GM21786 (cell line): ENCODE results near the gene PALS1.

Experiments
- ATAC-seq: cut with Tn5 transposase; IDR thresholded peaks from one replicate; pipeline ENCODE4 v1.9.1; 2021; ENCODE audit not compliant: unreplicated experiment

The PALS1 gene

GRCh38 chr14:67241411-67242167 lies at the start of gene PALS1:
TSS of gene PALS1 (plus strand) at chr14:67241435. CDS start at chr14:67279171, 37,736 bp downstream.
- ATAC-seq = peak; percentile 33

- ATAC-seq = no peak
These were observed 49.4 kb upstream of the PALS1 start for GRCh38 chr14:67191768-67192290.

- ATAC-seq = no peak
These were observed 48.9 kb upstream of the PALS1 start for GRCh38 chr14:67192366-67192765.

DNA sequence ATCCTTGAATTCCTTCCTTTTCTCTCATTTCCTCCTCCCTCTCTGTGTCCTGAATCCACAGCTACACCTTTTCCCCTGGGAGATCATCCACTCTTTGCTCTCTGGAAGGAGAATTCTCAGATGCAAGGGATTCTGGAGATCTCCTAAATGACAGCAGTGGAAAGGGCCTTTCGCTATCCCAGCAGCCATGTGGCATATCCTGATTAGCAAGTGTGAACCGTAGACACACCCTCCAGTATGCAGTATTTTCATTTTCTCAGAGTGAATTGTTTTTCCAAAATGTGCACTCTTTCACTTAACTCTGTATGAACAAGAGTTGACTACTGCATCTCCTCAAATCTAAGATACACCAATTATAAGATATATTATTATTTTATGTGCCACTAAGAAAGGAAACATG lies 46.0 kb upstream of the PALS1 start:
- ATAC-seq = no peak

DNA sequence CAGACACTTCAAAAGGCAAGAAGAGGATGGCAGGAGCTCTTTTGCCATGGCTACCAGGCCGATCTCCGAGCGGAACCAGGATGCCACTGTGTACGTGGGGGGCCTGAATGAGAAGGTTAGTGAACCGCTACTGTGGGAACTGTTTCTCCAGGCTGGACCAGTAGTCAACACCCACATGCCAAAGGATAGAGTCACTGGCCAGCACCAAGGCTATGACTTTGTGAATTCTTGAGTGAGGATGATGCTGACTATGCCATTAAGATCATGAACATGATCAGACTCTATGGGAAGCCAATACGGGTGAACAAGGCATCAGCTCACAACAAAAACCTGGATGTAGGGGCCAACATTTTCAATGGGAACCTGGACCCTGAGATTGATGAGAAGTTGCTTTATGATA lies 42.2 kb upstream of the PALS1 start:
- ATAC-seq = no peak

GRCh38 chr14:67207810-67208209 lies 33.4 kb upstream of the PALS1 start:
- ATAC-seq = no peak

- ATAC-seq = no peak
These were observed 23.1 kb upstream of the PALS1 start for GRCh38 chr14:67218126-67218525.

GRCh38 chr14:67221248-67221981 lies 19.8 kb upstream of the PALS1 start:
- no peak for ATAC-seq

- ATAC-seq = no peak
These were observed 19.3 kb upstream of the PALS1 start for GRCh38 chr14:67221982-67222328.

GRCh38 chr14:67225523-67225922 lies 15.7 kb upstream of the PALS1 start:
- ATAC-seq = no peak

DNA sequence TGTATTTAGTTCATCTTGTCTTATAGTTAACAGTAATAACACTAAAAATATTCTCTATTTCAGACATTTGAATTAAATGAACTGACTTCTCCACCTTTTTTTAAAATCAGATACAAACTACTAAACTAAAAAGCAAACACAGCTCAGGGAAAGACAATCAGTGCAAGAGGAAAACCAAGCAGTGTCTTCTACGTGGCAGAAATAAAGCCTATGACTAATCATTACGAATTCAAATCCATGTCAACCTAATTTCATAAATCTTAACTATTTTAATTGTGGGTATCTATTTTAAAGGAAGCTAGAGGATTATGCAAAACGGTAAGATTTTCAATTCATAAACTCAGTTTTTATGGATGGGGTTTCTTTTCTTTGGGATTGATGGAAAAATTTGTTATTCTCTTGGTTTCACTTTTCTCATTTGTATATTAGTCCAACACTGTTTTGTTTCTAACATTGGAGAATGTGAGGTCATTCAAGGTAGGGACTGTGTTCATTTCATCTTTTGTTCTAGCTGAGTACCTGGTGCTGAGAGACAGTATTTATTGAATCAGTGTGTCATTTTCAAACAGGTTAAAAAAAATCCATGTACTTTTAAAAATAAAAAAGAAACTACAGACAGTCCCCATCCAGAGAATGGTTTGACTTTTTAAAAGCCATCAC lies 12.8 kb upstream of the PALS1 start:
- ATAC-seq = no peak

GRCh38 chr14:67232066-67232465 lies 9.2 kb upstream of the PALS1 start:
- ATAC-seq = no peak

- no peak for ATAC-seq
These were observed 8.6 kb upstream of the PALS1 start for GRCh38 chr14:67232621-67233020.

DNA sequence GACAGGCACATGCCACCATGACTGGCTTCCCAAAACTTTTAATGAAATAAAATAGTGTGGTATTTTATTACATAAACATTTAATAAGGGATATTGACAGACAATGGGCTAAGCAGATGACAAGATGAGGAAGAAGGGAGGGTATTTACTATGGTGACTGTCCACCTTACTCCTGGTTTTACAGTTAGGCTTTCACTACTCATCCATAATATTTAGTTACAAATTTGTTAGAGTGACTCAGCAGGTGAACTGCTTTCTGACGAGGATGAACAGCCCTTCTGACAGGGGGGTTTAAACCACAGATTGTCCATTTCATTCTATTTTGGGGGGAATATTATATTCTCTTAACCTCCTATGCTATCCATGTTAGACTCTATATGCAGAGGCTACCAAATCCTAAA lies 3.6 kb upstream of the PALS1 start:
- no peak for ATAC-seq

GRCh38 chr14:67239582-67239981 lies 1.7 kb upstream of the PALS1 start:
- no peak for ATAC-seq

GRCh38 chr14:67240168-67240932 lies 885 bp upstream of the PALS1 start:
- ATAC-seq = peak; percentile 13

GRCh38 chr14:67240978-67241410 lies 241 bp upstream of the PALS1 start:
- ATAC-seq = peak; percentile 89

GRCh38 chr14:67242168-67242420 lies 859 bp downstream of the PALS1 start:
- ATAC-seq = no peak

DNA sequence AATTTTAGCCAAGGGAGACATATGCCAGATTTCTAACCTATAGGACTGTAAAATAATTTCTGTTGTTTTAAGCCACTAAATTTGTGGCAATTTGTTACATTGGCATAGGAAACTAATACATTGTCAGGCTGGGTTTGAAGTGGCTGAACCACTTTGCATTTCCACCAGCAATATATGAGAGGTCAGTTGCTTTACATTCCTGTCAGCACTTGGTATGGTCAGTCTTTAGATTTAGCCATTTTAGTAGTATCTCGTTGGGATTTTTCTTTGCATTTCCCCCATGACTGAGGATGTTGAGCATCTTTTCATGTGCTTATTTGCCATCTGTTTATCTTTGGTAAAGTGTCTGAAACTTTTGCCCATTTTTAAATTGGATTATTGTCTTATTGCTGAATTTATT lies 3.9 kb downstream of the PALS1 start:
- ATAC-seq = no peak

GRCh38 chr14:67251573-67252226 lies 10.5 kb downstream of the PALS1 start:
- no peak for ATAC-seq
